Testis (tissue), 2 donors: ENCODE data around the gene BZW2.

ENCODE experiments used
- POLR2A ChIP-seq: fragments of 450-650 bp; IDR thresholded peaks from one replicate; pipeline ENCODE4 v1.6.1; 2017; ENCODE audit warnings: antibody characterized with exemption, mild to moderate bottlenecking, moderate library complexity
- TF ChIP-seq, protein P1 (sequence below), 3 experiments: fragments of 450-650 bp in 2 of 3; fragments of 200-600 bp in 1 of 3; sonication (generic) in 1 of 3; IDR thresholded peaks; one replicate each; pipeline ENCODE4 v1.5.1; 2016 to 2019; ENCODE audit warnings: antibody characterized with exemption in 3 of 3, mild to moderate bottlenecking in 2 of 3, moderate library complexity in 1 of 3

DNA sequence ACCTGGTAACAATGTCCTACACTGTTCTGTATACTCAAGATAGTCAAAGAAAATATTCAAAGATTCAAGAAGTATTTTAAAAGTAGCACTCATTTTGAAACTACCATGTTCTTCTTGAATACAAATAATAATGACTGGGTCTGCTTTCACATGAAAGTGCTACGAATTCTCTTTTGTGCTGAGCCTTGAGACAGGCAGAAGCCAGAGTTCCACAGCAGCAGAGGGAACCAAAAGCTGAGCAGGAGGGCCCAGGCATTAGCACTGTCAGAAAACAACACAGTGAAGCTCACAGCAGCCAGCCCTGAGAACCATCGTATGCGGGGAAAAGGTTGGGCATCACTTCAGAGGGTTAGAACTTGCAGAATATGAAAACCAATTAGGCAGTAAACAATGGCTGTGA, 39.3 kb upstream of the BZW2 start:
- TF ChIP-seq, protein P1, sequence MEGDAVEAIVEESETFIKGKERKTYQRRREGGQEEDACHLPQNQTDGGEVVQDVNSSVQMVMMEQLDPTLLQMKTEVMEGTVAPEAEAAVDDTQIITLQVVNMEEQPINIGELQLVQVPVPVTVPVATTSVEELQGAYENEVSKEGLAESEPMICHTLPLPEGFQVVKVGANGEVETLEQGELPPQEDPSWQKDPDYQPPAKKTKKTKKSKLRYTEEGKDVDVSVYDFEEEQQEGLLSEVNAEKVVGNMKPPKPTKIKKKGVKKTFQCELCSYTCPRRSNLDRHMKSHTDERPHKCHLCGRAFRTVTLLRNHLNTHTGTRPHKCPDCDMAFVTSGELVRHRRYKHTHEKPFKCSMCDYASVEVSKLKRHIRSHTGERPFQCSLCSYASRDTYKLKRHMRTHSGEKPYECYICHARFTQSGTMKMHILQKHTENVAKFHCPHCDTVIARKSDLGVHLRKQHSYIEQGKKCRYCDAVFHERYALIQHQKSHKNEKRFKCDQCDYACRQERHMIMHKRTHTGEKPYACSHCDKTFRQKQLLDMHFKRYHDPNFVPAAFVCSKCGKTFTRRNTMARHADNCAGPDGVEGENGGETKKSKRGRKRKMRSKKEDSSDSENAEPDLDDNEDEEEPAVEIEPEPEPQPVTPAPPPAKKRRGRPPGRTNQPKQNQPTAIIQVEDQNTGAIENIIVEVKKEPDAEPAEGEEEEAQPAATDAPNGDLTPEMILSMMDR (IDR thresholded peaks at IDR 0.05), result no peak
- TF ChIP-seq POLR2A, result no peak
